HG02763 (cell line): Measurements from ENCODE around the gene HIPK4.
"Not testable (repeated sequence)": the region's sequence is repeated elsewhere in the genome, so short reads cannot be mapped to it uniquely, and the experiment has no call there.

Experiments used
- ATAC-seq: cut with Tn5 transposase; IDR thresholded peaks from one replicate; pipeline ENCODE4 v1.9.1; 2021; ENCODE audit warnings: mild to moderate bottlenecking, moderate library complexity; ENCODE audit not compliant: unreplicated experiment

The HIPK4 gene

DNA sequence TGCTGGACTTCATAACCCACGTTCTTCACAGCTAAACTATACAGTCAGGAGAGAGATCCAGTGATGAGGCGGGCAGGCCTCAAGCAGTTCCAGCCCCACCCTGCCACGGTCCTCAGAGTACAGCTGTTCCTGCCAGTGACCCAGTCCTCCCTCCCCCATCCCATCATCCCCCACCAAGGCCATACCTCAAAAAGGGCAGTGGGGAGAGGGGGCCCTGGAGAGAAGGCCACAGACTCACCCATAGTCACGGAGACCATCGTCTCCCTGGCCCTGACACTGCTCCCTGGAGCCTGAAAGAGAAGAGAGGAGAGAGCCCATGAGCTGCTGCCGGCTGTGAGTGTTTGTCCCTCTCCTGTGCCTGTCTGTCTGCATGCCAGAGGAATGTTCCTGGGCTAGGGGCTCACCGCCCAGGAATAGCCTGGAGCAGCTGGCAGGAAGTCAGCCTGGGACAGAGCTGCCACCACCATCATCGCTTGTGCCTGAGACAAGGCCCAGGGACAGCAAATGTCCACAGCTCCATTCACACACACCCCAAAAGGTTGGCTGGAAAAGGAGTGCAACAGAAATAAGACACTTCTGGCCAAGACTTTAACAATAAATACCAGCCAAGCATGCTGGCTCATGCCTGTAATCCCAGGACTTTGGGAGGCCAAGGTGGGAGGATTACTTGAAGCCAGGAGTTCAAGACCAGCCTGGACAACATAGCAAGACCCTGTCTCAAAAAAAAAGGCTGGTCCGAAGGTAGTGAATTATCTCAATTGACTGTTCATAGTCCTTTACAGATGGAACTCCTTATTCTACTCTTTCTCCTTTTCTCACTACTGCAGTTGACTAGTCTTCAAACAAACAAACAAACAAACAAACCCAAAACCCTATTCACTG lies 48.1 kb downstream of the HIPK4 start:
- no peak for ATAC-seq

DNA sequence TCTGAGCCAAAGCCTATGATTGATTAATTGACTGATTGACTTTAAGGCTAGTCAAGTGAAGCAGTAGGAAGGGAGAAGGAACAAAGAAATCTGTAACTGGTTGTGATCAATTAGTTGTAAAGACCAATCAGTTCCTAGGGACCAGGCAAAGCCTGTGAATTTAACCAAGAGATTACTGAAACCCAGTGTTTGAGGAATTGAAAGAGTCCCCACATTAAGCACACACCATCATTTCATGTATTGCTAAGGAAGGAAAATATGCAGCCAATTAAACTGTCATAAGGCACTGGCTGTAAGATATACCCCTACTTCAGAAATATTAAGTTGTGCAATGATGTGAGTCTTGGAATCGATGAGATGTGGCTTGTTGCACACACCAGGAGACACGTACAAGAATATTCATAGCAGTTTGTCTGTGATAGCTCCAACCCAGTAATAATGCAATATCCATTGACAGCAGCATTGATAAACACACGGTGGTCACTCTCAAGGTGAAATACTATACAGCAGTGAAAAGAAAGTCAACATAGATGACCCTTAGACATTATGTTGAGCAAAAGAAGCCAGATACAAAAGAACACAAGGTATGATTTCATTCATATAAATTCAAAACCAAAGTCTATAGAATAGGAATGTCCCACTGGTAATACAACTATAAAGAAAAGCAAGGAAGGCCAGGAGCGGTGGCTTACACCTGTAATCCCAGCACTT lies 50.8 kb downstream of the HIPK4 start:
- no peak for ATAC-seq

DNA sequence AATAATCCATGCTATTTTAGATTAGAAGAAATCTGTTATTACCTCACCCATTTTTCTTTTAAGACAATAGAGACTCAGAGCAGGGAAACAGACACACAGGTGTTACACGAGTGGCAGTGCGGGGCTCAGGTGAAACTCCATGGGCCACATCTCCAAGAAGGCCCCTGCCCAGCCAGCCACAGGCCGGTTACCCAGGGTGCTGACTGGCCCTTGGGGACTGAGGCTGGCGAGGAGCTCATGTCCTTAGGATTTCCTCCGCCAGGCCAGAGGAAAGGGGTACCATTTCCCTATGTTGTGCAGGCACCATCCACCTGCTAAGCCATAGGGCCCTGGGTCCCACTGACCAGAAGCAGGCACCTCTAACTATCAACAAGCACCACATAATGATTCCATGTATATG lies 52.4 kb downstream of the HIPK4 start:
- ATAC-seq = no peak

DNA sequence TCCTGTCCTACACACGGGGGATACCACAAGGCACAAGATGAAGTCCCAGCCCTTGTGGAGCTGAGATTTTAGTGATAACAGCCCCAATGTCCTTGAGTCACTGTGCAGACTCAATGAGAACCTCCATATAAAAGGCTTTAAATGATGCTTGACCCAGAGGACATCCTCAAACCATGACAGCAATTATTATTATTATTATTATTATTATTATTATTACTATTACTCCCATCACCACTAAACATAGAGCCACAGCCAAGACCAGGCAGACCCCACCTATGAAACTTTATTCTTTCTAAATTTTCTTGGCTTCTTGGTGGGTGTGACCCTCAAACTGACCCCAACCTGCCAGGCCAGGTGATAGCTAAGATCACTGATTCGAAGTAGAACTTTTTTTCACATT lies 52.9 kb downstream of the HIPK4 start:
- no peak for ATAC-seq

DNA sequence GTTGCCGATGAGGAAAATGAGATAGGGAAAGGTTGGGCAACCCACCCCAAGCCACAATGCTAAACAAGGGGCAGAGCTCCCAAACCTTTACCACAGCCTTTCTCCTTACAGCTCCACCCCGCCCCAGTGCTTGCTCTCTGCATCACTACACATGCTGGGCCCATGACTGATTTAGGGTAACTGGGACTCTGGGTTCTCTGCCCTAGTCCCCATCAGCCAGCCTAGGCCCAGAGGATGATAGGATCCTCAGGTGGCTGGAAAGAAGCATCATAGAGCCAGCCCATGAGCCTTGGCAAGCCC lies 53.4 kb downstream of the HIPK4 start:
- no peak for ATAC-seq

DNA sequence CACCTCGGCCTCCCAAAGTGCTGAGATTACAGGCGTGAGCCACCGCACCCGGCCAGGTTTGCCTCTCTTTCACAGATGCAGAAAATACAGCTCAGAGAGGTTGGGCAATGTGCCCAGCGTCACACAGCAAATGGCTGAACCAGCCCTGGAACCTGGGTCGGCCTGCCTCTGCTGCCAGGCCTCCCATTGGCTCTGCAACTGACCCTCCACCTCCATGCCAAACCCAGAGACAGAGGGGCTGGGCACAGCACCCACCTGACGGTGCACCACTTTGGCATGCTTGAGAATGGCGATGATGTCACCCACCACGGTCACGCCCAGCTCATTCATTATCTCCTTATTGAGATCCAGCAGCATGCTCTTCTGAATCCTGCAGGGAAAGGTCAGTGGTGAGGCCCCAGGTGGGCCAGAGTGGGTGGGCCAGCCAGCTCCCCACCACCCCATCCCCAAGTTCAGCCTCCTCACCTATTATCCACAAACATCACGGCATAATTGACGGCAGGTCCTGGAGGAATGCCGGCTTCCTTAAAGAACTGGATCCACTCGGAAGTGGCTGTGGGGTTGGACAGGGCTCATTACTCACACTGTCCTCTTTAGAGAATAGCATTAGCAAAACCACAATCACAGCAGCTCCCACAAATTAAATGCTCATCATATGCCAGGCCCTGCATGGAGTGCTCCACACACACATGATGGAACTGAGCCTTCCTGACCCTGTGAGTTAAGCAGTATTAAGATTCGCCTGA lies 54.0 kb downstream of the HIPK4 start:
- no peak for ATAC-seq

DNA sequence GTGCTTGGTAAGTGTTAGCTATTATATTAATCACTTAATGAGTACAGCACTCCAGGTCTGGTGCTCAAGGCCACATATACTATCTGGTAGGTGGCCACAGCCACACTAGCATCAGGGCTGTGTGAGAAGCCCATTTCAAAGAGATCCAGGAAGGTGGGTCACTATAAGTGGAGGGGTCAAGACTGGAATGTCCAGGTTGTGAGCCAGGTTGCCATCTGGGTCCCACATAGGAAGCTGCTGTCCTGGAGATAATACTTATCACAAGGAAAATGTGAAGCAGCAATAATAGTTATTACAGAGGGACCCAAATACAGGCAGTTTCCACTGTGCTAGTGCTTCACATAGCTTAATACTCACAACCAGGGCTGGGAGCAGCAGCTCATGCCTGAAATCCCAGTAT lies 54.9 kb downstream of the HIPK4 start:
- ATAC-seq = no peak

DNA sequence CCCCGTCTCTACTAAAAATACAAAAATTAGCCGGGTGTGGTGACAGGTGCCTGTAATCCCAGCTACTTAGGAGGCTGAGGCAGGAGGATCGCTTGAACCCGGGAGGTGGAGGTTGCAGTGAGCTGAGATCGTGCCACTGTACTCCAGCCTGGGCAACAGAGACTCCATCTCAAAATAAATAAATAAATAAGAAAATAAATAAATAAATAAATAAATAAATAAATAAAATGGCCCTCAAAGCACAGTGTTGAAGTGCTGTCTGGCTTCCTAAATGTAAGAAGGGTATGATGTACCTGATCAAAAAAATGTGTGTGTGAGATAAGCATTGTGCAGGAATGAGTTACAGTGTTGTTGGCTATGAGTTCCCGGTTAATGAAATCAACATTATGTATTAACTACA lies 56.9 kb downstream of the HIPK4 start:
- not testable (repeated sequence) for ATAC-seq

DNA sequence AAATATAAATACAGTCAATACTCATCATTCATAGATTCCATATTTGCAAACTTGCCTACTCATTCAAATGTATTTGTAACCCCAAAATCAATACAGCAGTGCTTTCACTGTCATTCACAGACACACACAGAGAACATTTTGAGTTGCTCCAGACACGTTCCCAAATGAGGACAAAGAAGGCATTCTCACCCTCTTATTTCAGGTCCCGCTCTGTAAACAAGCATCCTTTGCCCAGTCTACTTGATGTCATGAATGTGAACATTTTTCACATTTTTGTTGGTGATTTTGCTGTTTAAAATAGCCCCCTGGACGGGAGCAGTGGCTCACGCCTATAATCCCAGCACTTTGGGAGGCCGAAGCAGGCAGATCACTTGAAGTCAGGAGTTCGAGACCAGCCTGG lies 57.3 kb downstream of the HIPK4 start:
- no peak for ATAC-seq

DNA sequence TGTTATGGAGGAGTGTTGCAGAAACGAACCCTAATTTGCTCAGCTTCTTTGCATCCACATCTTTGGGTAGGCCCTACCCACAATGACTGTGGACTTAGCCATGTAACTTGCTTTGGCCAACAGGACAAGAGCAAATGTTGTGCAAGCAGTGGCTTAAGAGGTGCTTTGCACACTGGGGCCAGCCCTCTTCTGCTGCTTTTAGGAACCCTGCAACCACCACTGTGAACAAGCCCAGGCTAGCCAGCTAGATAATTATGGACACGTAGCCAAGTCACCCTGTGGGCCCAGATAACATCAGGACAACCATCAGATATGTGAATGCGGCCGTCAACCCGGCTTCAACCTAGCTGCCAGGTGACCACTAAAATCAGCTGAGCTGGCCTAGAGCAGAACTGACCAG lies 58.9 kb downstream of the HIPK4 start:
- no peak for ATAC-seq
